Measurements from ENCODE around the gene FYN. TPM values are rescaled to one million over a fixed set of nuclear protein-coding genes. Genes with fewer than 3 reads are reported as not detected.

The FYN gene
- total RNA-seq, 2 donors from 2014 or later = 25.7 to 83.1 TPM

DNA sequence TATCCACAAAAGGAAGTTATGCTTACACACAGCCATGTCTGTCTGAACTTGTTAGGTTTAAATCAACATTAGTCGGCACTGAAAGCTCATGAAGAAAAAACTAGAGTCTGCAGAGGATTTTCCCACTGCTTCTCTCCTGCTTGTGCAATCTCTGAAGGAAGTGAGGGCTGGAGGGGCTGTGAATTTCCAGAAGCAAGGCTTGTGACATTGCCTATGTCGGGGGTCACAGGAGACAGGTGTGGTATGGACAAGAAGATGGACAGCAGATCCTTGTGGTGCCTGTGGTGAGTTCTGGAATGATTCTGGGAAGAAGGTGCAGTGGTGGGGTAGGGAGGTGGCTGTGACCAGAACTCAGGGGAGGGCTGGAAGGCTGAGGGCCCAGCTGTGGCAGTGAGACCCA lies 183.3 kb downstream of the FYN start:
- WGBS, 2 donors = 59 to 74% methylated on average over 2 of the region's 2 CpGs
- Histone ChIP-seq H3K4me3 (no peak overlapping the region), H3K9me3 (no peaks in the 10 kb centered on the region), H3K27ac (no peak overlapping the region), H3K36me3 (replicated peaks in 1 of 2; ENCODE audit: insufficient read depth in 1 of 2, low read depth in 2 of 2) (no peaks in the 10 kb centered on the region), H3K4me1 (peaks cover 30% of the 10 kb centered on the region), H3K27me3 (no peaks in the 10 kb centered on the region)
- ATAC-seq = no peak
- TF ChIP-seq, protein P1, sequence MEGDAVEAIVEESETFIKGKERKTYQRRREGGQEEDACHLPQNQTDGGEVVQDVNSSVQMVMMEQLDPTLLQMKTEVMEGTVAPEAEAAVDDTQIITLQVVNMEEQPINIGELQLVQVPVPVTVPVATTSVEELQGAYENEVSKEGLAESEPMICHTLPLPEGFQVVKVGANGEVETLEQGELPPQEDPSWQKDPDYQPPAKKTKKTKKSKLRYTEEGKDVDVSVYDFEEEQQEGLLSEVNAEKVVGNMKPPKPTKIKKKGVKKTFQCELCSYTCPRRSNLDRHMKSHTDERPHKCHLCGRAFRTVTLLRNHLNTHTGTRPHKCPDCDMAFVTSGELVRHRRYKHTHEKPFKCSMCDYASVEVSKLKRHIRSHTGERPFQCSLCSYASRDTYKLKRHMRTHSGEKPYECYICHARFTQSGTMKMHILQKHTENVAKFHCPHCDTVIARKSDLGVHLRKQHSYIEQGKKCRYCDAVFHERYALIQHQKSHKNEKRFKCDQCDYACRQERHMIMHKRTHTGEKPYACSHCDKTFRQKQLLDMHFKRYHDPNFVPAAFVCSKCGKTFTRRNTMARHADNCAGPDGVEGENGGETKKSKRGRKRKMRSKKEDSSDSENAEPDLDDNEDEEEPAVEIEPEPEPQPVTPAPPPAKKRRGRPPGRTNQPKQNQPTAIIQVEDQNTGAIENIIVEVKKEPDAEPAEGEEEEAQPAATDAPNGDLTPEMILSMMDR (IDR thresholded peaks at IDR 0.05) = no peak
- DNase-seq = no peak
- intact Hi-C loops (cut with DNase I) = no loop called here

DNA sequence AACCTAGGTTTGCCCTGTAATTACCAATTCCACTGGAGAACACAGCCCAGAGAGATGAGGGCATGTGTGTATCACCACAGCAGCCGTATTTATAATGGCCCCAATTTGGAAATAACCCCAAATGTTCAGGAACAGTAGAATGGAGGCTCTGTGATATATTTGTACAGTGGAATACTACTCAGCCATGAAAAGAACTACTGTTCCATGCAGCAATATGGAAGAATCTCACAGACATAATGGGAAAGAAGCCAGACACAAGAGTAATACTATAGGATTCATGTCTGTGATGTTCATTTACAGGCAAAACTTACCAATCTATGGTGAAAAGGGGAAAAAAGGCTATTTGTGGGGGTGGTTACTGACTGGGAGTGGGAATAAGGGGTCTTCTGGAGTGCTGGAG lies 183.8 kb downstream of the FYN start:
- ATAC-seq (no peak), DNase-seq (no peak)
- no peak overlapping the region for H3K27ac ChIP-seq
- H3K4me3 ChIP-seq = no peak overlapping the region
- TF ChIP-seq, protein P1 (IDR thresholded peaks at IDR 0.05) = no peak
- no peak for TF ChIP-seq POLR2A (IDR thresholded peaks at IDR 0.05)
- H3K27me3 ChIP-seq = no peaks in the 10 kb centered on the region
- intact Hi-C loops (cut with DNase I) = no loop called here
- no peaks in the 10 kb centered on the region for H3K9me3 ChIP-seq
- H3K4me1 ChIP-seq = peaks cover 30% of the 10 kb centered on the region
- no peaks in the 10 kb centered on the region for H3K36me3 ChIP-seq (replicated peaks in 1 of 2; ENCODE audit: insufficient read depth in 1 of 2, low read depth in 2 of 2)
- WGBS, 2 donors = 95 to 96% methylated on average over 1 of the region's 1 CpG

DNA sequence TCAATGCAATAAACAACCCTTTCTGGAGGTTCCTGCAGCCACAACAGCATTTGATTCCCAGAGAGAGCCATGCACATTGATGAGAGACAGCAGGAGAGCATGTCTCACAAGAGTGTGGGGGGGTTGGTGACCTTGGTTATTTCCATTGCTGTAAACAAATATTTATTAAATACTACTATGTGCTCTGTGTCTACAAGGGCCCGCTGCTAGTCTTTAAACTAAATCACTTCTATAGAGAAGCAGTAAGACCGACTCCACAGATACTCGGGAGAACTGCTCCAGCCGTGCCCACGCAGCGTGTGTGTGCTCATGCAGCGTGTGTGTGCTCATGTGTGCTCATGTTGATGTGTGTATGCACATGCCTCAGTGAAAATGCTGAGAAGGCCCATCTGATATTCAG lies 184.9 kb downstream of the FYN start:
- H3K4me3 ChIP-seq = no peak overlapping the region
- H3K36me3 ChIP-seq (replicated peaks in 1 of 2; ENCODE audit: insufficient read depth in 1 of 2, low read depth in 2 of 2) = no peaks in the 10 kb centered on the region
- WGBS, 2 donors = 82 to 88% methylated on average over 7 of the region's 7 CpGs
- ATAC-seq (no peak), DNase-seq (no peak)
- H3K4me1 ChIP-seq = peaks cover 23% of the 10 kb centered on the region
- H3K27ac ChIP-seq = no peak overlapping the region
- H3K9me3 ChIP-seq = no peaks in the 10 kb centered on the region
- intact Hi-C loops (cut with DNase I) = no loop called here
- no peak for TF ChIP-seq POLR2A (IDR thresholded peaks at IDR 0.05)
- TF ChIP-seq, protein P1 (IDR thresholded peaks at IDR 0.05) = no peak
- no peaks in the 10 kb centered on the region for H3K27me3 ChIP-seq

DNA sequence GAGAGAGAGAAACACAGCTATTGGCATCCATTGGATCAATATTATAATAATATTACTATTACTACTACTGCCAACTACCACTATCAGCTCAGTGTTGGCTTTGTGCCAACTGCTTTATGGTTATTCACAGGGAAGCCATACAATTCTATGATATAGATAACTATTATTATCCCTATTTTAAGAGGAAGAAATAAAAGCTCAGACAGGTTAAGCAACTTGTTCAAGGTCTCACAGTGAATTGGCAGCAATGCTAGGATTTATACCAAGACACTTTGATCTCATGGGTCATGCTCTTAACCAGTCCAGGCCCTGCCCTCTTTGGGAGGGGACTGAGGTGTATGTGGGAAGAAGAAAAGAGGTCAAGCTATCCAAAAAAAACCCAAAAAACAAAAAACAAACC lies 185.6 kb downstream of the FYN start:
- Histone ChIP-seq H3K27me3 (no peaks in the 10 kb centered on the region), H3K36me3 (replicated peaks in 1 of 2; ENCODE audit: insufficient read depth in 1 of 2, low read depth in 2 of 2) (no peaks in the 10 kb centered on the region), H3K4me1 (peaks cover 16% of the 10 kb centered on the region), H3K4me3 (no peak overlapping the region), H3K27ac (no peak overlapping the region), H3K9me3 (no peaks in the 10 kb centered on the region)
- TF ChIP-seq, protein P1 (IDR thresholded peaks at IDR 0.05) = no peak
- no peak for TF ChIP-seq POLR2A (IDR thresholded peaks at IDR 0.05)
- intact Hi-C loops (cut with DNase I) = no loop called here
- DNase-seq = no peak
- ATAC-seq = no peak

DNA sequence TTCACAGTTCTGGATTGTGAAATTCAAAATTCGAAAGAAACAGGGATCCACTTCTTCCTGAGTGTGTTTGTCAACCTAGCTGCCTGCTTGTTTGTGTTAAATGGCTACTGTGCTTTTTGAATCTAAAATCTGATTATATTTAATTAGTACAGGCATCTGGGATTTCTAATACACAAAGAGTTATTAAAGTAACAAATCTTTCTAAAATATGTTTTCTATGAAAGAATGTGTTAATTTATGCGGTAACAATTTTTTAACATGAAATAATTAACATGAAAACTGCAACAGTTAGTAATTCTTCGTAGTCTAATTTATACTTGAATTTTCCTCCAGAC lies 186.4 kb downstream of the FYN start:
- DNase-seq (no peak), ATAC-seq (no peak)
- peak overlapping the region in 1 of 4 donors; percentile 23 for H3K27ac ChIP-seq
- no peak overlapping the region for H3K4me3 ChIP-seq
- no peaks in the 10 kb centered on the region for H3K9me3 ChIP-seq
- no peaks in the 10 kb centered on the region for H3K27me3 ChIP-seq
- H3K4me1 ChIP-seq = peaks cover 8% of the 10 kb centered on the region
- TF ChIP-seq POLR2A (IDR thresholded peaks at IDR 0.05) = no peak
- TF ChIP-seq, protein P1 (IDR thresholded peaks at IDR 0.05) = no peak
- WGBS, 2 donors = 64 to 67% methylated on average over 3 of the region's 3 CpGs
- intact Hi-C loops (cut with DNase I) = no loop called here
- H3K36me3 ChIP-seq (replicated peaks in 1 of 2; ENCODE audit: insufficient read depth in 1 of 2, low read depth in 2 of 2) = no peaks in the 10 kb centered on the region
